HCT116 (cell line): ENCODE data around the gene FAM180A. TPM values are rescaled to one million over a fixed set of nuclear protein-coding genes. Genes with fewer than 3 reads are reported as not detected.

ENCODE experiments used
- ATAC-seq: fragments of 200-7000 bp; cut with Tn5 transposase; 2 replicates; pipeline ENCODE4 v1.9.1; 2020; ENCODE audit warnings: mild to moderate bottlenecking, moderate library complexity
- BruUV-seq: library from RNA; stranded (reverse); fragments of 400-500 nt; replicated peaks from 2 replicates; lab custom pipeline; 2021; lab: Mats Ljungman, UMichigan
- CTCF ChIA-PET: fragments of 300-600 bp; sonication (Branson Sonifier 250); formaldehyde crosslinking; loops from one replicate; lab custom pipeline; 2021; ENCODE audit warnings: antibody characterized with exemption; lab: Charles Lee
- POLR2A ChIA-PET: fragments of 300-600, 350-600 bp; sonication (Branson Sonifier 250); formaldehyde crosslinking; loops from one replicate; lab custom pipeline; 2021; ENCODE audit warnings: antibody characterized with exemption; lab: Charles Lee
- RAD21 ChIA-PET, 2 experiments: fragments of 300-600 bp; sonication (Branson Sonifier 250); formaldehyde crosslinking; loops; one replicate each; lab custom pipeline; 2023; ENCODE audit warnings: low total read pairs in 2 of 2; ENCODE audit not compliant: uncharacterized antibody in 2 of 2, unreplicated experiment in 2 of 2, low non-redundant PET in 1 of 2; lab: Charles Lee
- DNase-seq: peaks from one replicate; pipeline ENCODE4 v3.0.0-alpha.2; 2010; ENCODE audit warnings: low read depth, low spot score
- H2AFZ ChIP-seq: fragments of 200-600 bp; shearing (Covaris generic), sonication (generic); 2 replicates; pipeline ENCODE4 v1.6.1; 2017; ENCODE audit warnings: low read depth, mixed run types, mixed read lengths, antibody characterized with exemption, low read length; ENCODE audit not compliant: poor library complexity, severe bottlenecking
- H3K27ac ChIP-seq: 2 replicates; pipeline ENCODE4 v1.5.1; 2012; ENCODE audit warnings: low read depth, low read length
- H3K27me3 ChIP-seq: fragments of 200-600 bp; sonication (generic); 2 replicates; pipeline ENCODE4 v1.6.1; 2016; ENCODE audit warnings: mixed run types, low read length, mixed read lengths; ENCODE audit not compliant: insufficient read depth
- H3K36me3 ChIP-seq, 2 experiments: fragments of 200-500 bp in 1 of 2; fragments of 200-600 bp in 1 of 2; sonication (Bioruptor generic) in 1 of 2; sonication (generic) in 1 of 2; 2 replicates each; pipeline versions ENCODE4 v1.5.1 to v1.6.1; 2014 to 2016; ENCODE audit warnings: low read length in 2 of 2, inconsistent platforms in 1 of 2, mixed read lengths in 1 of 2, mixed run types in 1 of 2; ENCODE audit not compliant: insufficient read depth in 2 of 2, control insufficient read depth in 1 of 2
- H3K4me1 ChIP-seq, 2 experiments: fragments of 200-600 bp in 1 of 2; sonication (generic) in 1 of 2; 2 replicates each; pipeline versions ENCODE4 v1.5.1 to v1.6.1; 2012 to 2017; ENCODE audit warnings: low read length in 2 of 2, inconsistent platforms in 1 of 2, mild to moderate bottlenecking in 1 of 2, mixed read lengths in 1 of 2, mixed run types in 1 of 2, moderate library complexity in 1 of 2; ENCODE audit not compliant: insufficient read depth in 2 of 2, control insufficient read depth in 1 of 2
- H3K4me2 ChIP-seq: fragments of 200-600 bp; sonication (generic); 2 replicates; pipeline ENCODE4 v1.6.1; 2017; ENCODE audit warnings: mixed run types, low read length, mixed read lengths
- H3K4me3 ChIP-seq, 2 experiments: fragments of 200-600 bp in 1 of 2; sonication (generic) in 1 of 2; replicated peaks in 1 of 2; 2 replicates each; pipeline ENCODE4 v1.5.1; 2011 to 2016; ENCODE audit warnings: low read length in 2 of 2, control low read depth in 1 of 2, low read depth in 1 of 2, mild to moderate bottlenecking in 1 of 2, mixed read lengths in 1 of 2, mixed run types in 1 of 2
- H3K79me2 ChIP-seq: fragments of 200-600 bp; sonication (generic); 2 replicates; pipeline ENCODE4 v1.6.1; 2017; ENCODE audit warnings: mild to moderate bottlenecking, mixed run types, low read length, moderate library complexity, mixed read lengths; ENCODE audit not compliant: insufficient read depth
- H3K9ac ChIP-seq: fragments of 200-600 bp; sonication (generic); 2 replicates; pipeline ENCODE4 v1.6.1; 2016; ENCODE audit warnings: low read length, mixed read lengths
- H3K9me2 ChIP-seq: fragments of 200-600 bp; sonication (generic), shearing (Covaris generic); 2 replicates; pipeline ENCODE4 v1.6.1; 2017; ENCODE audit warnings: mixed run types, mild to moderate bottlenecking, moderate library complexity; ENCODE audit not compliant: insufficient read depth
- H3K9me3 ChIP-seq, 2 experiments: fragments of 200-500 bp in 1 of 2; fragments of 200-600 bp in 1 of 2; sonication (Bioruptor generic) in 1 of 2; sonication (generic) in 1 of 2; 2 replicates each; pipeline ENCODE4 v1.6.1; 2014 to 2017; ENCODE audit warnings: low read length in 2 of 2, mixed read lengths in 2 of 2, inconsistent platforms in 1 of 2, low read depth in 1 of 2, mild to moderate bottlenecking in 1 of 2, mixed run types in 1 of 2, moderate library complexity in 1 of 2; ENCODE audit not compliant: control insufficient read depth in 1 of 2, insufficient read depth in 1 of 2
- H4K20me1 ChIP-seq: fragments of 200-600 bp; sonication (generic), shearing (Covaris generic); 2 replicates; pipeline ENCODE4 v1.6.1; 2017; ENCODE audit warnings: mixed run types, mild to moderate bottlenecking, moderate library complexity; ENCODE audit not compliant: insufficient read depth
- CBX3 ChIP-seq: IDR thresholded peaks from 2 replicates; pipeline ENCODE4 v1.6.1; 2012; ENCODE audit warnings: low read depth
- CEBPB ChIP-seq: IDR thresholded peaks from 2 replicates; pipeline ENCODE4 v1.6.1; 2012; ENCODE audit warnings: low read depth
- EGR1 ChIP-seq: IDR thresholded peaks from 2 replicates; pipeline ENCODE4 v1.6.1; 2012; ENCODE audit warnings: low read depth
- SIN3A ChIP-seq: IDR thresholded peaks from 2 replicates; pipeline ENCODE4 v1.6.1; 2012; ENCODE audit warnings: low read depth
- SP1 ChIP-seq: IDR thresholded peaks from 2 replicates; pipeline ENCODE4 v1.6.1; 2012; ENCODE audit warnings: low read depth
- TCF7L2 ChIP-seq: IDR thresholded peaks from 2 replicates; pipeline ENCODE4 v1.7.0; 2011; ENCODE audit warnings: borderline replicate concordance, inconsistent platforms; ENCODE audit not compliant: insufficient read depth, insufficient read length; ENCODE audit errors: extremely low read depth
- YY1 ChIP-seq: IDR thresholded peaks from 2 replicates; pipeline ENCODE4 v1.6.1; 2011; ENCODE audit warnings: low read length, low read depth, moderate library complexity, mild to moderate bottlenecking; ENCODE audit not compliant: insufficient replicate concordance; ENCODE audit errors: extremely low read depth
- ZFX ChIP-seq: fragments of 450-650 bp; IDR thresholded peaks from 2 replicates; pipeline ENCODE4 v1.6.1; 2017
- ZNF274 ChIP-seq: fragments of 200-500 bp; sonication (Bioruptor generic); IDR thresholded peaks from 2 replicates; pipeline ENCODE4 v1.6.1; 2014; ENCODE audit warnings: mild to moderate bottlenecking, low read depth, low read length, inconsistent platforms
- intact Hi-C: fragments of 100-400 bp; cut with micrococcal nuclease; formaldehyde crosslinking; loops from 2 replicates; pipeline ENCODE4 v1.10.0; 2022
- total RNA-seq: library from RNA; stranded (reverse); gene quantifications from one replicate; pipeline ENCODE4 v1.2.1, GENCODE V29; 2021; ENCODE audit not compliant: unreplicated experiment
- TF ChIP-seq, protein P1 (sequence below), 3 experiments: fragments of 200-600 bp in 1 of 3; sonication (generic) in 1 of 3; IDR thresholded peaks in 2 of 3; conservative IDR thresholded peaks in 1 of 3; 2 replicates each; pipeline ENCODE4 v1.5.1; 2012 to 2017; ENCODE audit warnings: low read depth in 2 of 3, low read length in 2 of 3, antibody characterized with exemption in 1 of 3, borderline replicate concordance in 1 of 3, control low read depth in 1 of 3, mild to moderate bottlenecking in 1 of 3, mixed read lengths in 1 of 3, mixed run types in 1 of 3, moderate library complexity in 1 of 3; ENCODE audit not compliant: insufficient read depth in 1 of 3
- TF ChIP-seq, protein P2 (sequence below): IDR thresholded peaks from 2 replicates; pipeline ENCODE4 v1.6.1; 2011; ENCODE audit warnings: mild to moderate bottlenecking, low read length, moderate library complexity; ENCODE audit not compliant: insufficient replicate concordance; ENCODE audit errors: extremely low read depth
- TF ChIP-seq, protein P3 (sequence below): IDR thresholded peaks from 2 replicates; pipeline ENCODE4 v1.6.1; 2012

Gene FAM180A
- total RNA-seq, 1 experiment from 2014 or later: 0.59 TPM

DNA sequence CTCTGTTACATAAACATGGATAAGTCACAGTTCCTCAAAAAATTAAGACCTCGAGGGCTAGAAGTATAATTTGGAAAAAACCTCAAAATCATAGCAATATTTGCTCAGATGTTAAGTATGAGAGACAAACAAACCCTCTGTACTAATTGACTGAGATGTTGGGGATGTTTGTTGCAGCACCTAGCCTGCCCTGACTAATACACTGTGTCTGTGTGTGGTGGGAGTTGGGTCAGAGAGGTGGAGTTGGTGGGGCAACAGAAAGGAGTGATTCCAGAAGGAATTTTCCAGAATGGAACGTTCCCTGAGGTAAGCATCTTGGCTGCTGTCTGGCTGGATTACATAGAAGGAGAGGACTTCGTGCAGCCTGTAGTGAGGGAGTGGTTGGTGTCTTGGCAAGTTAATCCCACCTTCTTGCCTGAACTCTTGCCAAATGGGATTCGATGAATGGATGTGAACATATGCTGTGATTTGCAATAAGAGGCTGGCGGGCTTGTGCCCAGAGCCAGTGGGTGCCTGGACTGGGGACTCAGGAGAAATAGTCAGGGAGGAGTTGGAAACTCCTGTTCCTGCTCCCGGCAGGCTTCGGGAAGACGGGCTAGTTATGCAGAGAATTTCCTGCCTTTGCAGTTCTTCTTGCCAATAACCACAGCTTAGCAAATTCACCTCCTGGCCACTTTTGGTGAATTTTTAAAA is 9.3 kb upstream of the FAM180A start (continued):
- TF ChIP-seq, protein P1, sequence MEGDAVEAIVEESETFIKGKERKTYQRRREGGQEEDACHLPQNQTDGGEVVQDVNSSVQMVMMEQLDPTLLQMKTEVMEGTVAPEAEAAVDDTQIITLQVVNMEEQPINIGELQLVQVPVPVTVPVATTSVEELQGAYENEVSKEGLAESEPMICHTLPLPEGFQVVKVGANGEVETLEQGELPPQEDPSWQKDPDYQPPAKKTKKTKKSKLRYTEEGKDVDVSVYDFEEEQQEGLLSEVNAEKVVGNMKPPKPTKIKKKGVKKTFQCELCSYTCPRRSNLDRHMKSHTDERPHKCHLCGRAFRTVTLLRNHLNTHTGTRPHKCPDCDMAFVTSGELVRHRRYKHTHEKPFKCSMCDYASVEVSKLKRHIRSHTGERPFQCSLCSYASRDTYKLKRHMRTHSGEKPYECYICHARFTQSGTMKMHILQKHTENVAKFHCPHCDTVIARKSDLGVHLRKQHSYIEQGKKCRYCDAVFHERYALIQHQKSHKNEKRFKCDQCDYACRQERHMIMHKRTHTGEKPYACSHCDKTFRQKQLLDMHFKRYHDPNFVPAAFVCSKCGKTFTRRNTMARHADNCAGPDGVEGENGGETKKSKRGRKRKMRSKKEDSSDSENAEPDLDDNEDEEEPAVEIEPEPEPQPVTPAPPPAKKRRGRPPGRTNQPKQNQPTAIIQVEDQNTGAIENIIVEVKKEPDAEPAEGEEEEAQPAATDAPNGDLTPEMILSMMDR (IDR thresholded peaks at IDR 0.05 in 2 of 3, conservative IDR thresholded peaks at IDR 0.05 in 1 of 3; ENCODE audit: borderline replicate concordance in 1 of 3, insufficient read depth in 1 of 3, low read depth in 2 of 3, low read length in 2 of 3): no peak
- no peak for TF ChIP-seq YY1
- TF ChIP-seq SP1: no peak

DNA sequence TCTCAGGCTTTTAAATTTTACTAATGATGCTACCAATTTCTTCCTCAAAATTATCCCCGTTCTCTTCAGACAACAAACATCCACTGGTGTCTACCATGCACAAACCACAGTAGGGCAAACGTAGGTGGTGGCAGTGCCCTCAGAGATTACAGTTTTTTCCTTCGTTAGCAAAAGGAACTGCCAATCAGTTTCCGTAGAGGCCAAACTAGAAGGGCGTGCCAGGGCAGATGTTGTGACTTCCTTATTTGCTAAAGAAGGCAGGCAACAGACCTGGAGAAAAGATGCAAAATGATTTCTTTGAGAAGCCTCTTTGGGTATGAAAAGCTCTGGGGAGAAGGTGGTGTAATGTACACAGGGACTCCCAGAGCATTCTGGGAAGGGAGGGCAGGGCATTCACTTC is 7.6 kb upstream of the FAM180A start:
- no TSS peak for BruUV-seq
- ChIA-PET POLR2A (no interaction called here), CTCF (no interaction called here), RAD21 (no interaction called here)
- no peaks in the 10 kb centered on the region for H3K27me3 ChIP-seq
- H3K4me2 ChIP-seq: no peak overlapping the region
- ATAC-seq (no peak), DNase-seq (no peak)
- H4K20me1 ChIP-seq: no peaks in the 10 kb centered on the region
- peaks cover 0 to 4% of the 10 kb centered on the region in 2 experiments; a peak in 1 of 4 replicates for H3K9me3 ChIP-seq
- no peaks in the 10 kb centered on the region for H3K36me3 ChIP-seq
- no peak overlapping the region for H3K9ac ChIP-seq
- H3K27ac ChIP-seq: no peak overlapping the region
- no peak overlapping the region for H2AFZ ChIP-seq
- no peaks in the 10 kb centered on the region for H3K79me2 ChIP-seq
- intact Hi-C loops: no loop called here
- no peak overlapping the region for H3K4me3 ChIP-seq
- H3K4me1 ChIP-seq: no peaks in the 10 kb centered on the region
- no peaks in the 10 kb centered on the region for H3K9me2 ChIP-seq
- TF ChIP-seq TCF7L2 (no peak), CBX3 (no peak), YY1 (no peak), CEBPB (no peak), SIN3A (no peak), ZFX (no peak), EGR1 (no peak), ZNF274 (no peak)
- TF ChIP-seq, protein P2, sequence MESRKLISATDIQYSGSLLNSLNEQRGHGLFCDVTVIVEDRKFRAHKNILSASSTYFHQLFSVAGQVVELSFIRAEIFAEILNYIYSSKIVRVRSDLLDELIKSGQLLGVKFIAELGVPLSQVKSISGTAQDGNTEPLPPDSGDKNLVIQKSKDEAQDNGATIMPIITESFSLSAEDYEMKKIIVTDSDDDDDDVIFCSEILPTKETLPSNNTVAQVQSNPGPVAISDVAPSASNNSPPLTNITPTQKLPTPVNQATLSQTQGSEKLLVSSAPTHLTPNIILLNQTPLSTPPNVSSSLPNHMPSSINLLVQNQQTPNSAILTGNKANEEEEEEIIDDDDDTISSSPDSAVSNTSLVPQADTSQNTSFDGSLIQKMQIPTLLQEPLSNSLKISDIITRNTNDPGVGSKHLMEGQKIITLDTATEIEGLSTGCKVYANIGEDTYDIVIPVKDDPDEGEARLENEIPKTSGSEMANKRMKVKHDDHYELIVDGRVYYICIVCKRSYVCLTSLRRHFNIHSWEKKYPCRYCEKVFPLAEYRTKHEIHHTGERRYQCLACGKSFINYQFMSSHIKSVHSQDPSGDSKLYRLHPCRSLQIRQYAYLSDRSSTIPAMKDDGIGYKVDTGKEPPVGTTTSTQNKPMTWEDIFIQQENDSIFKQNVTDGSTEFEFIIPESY: no peak
- TF ChIP-seq, protein P1 (IDR thresholded peaks at IDR 0.05 in 2 of 3, conservative IDR thresholded peaks at IDR 0.05 in 1 of 3; ENCODE audit: borderline replicate concordance in 1 of 3, insufficient read depth in 1 of 3, low read depth in 2 of 3, low read length in 2 of 3): no peak
- TF ChIP-seq, protein P3, sequence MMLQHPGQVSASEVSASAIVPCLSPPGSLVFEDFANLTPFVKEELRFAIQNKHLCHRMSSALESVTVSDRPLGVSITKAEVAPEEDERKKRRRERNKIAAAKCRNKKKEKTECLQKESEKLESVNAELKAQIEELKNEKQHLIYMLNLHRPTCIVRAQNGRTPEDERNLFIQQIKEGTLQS: no peak
